OCI-LY7 (cell line): ENCODE measurements around the gene MYOM3.

ENCODE experiments used
- CTCF ChIP-seq: fragments of 200-600 bp; sonication (generic); conservative IDR thresholded peaks from 2 replicates; pipeline ENCODE4 v1.5.1; 2014; ENCODE audit warnings: mild to moderate bottlenecking, antibody characterized with exemption, low read length, moderate library complexity, mixed read lengths
- EZH2phosphoT487 ChIP-seq: fragments of 200-600 bp; sonication (generic); IDR thresholded peaks from 2 replicates; pipeline ENCODE4 v1.6.1; 2018; ENCODE audit warnings: low read depth, borderline replicate concordance, mild to moderate bottlenecking, mixed run types, antibody characterized with exemption, low read length, moderate library complexity, mixed read lengths

- TF ChIP-seq CTCF (no peak), EZH2phosphoT487 (no peak)
These were observed 9.0 kb downstream of the MYOM3 start for GRCh38 chr1:24102961-24103360.
